Keratinocyte (primary cell): ENCODE results near the gene MTFMT. TPM values are rescaled to one million over a fixed set of nuclear protein-coding genes. Genes with fewer than 3 reads are reported as not detected.

Source experiments
- DNase-seq: peaks from one replicate; pipeline ENCODE4 v3.0.0-alpha.2; 2011; ENCODE audit warnings: low read depth, missing footprints, low spot score
- FAIRE-seq: peaks from 2 replicates; lab custom pipeline; 2011; peaks lifted over from hg19 to GRCh38; lab: Jason Lieb, UNC
- H2AFZ ChIP-seq: 2 replicates; pipeline ENCODE4 v1.6.0; 2012; ENCODE audit warnings: low read length, control low read depth, inconsistent platforms; ENCODE audit not compliant: control insufficient read depth
- H3K27ac ChIP-seq: 2 replicates; pipeline ENCODE4 v1.5.1; 2011; ENCODE audit warnings: low read length; ENCODE audit not compliant: control insufficient read depth, insufficient read depth
- H3K27me3 ChIP-seq: 3 replicates; pipeline ENCODE4 v1.6.0; 2011; ENCODE audit warnings: low read length; ENCODE audit not compliant: control insufficient read depth, insufficient read depth; ENCODE audit errors: extremely low read depth
- H3K36me3 ChIP-seq, 2 experiments: 2 replicates in 1 of 2; 3 replicates in 1 of 2; pipeline ENCODE4 v1.5.1; 2011; ENCODE audit warnings: low read length in 2 of 2, mild to moderate bottlenecking in 1 of 2; ENCODE audit not compliant: control insufficient read depth in 2 of 2, insufficient read depth in 2 of 2; ENCODE audit errors: extremely low read depth in 1 of 2
- H3K4me1 ChIP-seq: 3 replicates; pipeline ENCODE4 v1.5.1; 2011; ENCODE audit warnings: low read length; ENCODE audit not compliant: control insufficient read depth, insufficient read depth; ENCODE audit errors: extremely low read depth
- H3K4me2 ChIP-seq: 3 replicates; pipeline ENCODE4 v1.6.0; 2011; ENCODE audit warnings: low read depth, low read length; ENCODE audit not compliant: control insufficient read depth, insufficient read depth; ENCODE audit errors: extremely low read depth
- H3K4me3 ChIP-seq, 3 experiments: fragments of 200-600 bp in 1 of 3; sonication (generic) in 1 of 3; 2 replicates in 2 of 3; 3 replicates in 1 of 3; pipeline ENCODE4 v1.5.1; 2011 to 2016; ENCODE audit warnings: low read length in 3 of 3, mild to moderate bottlenecking in 3 of 3, control low read depth in 2 of 3, inconsistent platforms in 1 of 3, low read depth in 1 of 3, mixed read lengths in 1 of 3, mixed run types in 1 of 3, moderate library complexity in 1 of 3; ENCODE audit not compliant: control insufficient read depth in 2 of 3, insufficient read depth in 2 of 3; ENCODE audit errors: extremely low read depth in 1 of 3
- H3K79me2 ChIP-seq: 2 replicates; pipeline ENCODE4 v1.6.0; 2012; ENCODE audit warnings: low read length; ENCODE audit not compliant: control insufficient read depth, insufficient read depth
- H3K9ac ChIP-seq: 3 replicates; pipeline ENCODE4 v1.6.0; 2011; ENCODE audit warnings: low read length; ENCODE audit not compliant: control insufficient read depth, insufficient read depth; ENCODE audit errors: extremely low read depth
- H3K9me1 ChIP-seq: 3 replicates; pipeline ENCODE4 v1.6.0; 2011; ENCODE audit warnings: low read length; ENCODE audit not compliant: control insufficient read depth, insufficient read depth; ENCODE audit errors: extremely low read depth
- H3K9me3 ChIP-seq: 2 replicates; pipeline ENCODE4 v1.5.1; 2012; ENCODE audit warnings: low read depth, low read length; ENCODE audit not compliant: control insufficient read depth
- H4K20me1 ChIP-seq: 3 replicates; pipeline ENCODE4 v1.6.0; 2011; ENCODE audit warnings: low read length; ENCODE audit not compliant: control insufficient read depth, insufficient read depth; ENCODE audit errors: extremely low read depth
- EZH2 ChIP-seq: IDR thresholded peaks from one replicate; pipeline ENCODE4 v1.6.1; 2012; ENCODE audit warnings: inconsistent platforms, mild to moderate bottlenecking, low read length, moderate library complexity
- dilution Hi-C: fragments of 300-500 bp; cut with MboI; formaldehyde crosslinking; loops from one replicate; pipeline ENCODE4 v1.7.0; 2020; ENCODE audit warnings: low sequenced_read_pairs; ENCODE audit not compliant: extremely low pct_ligation_motif_present
- polyA plus RNA-seq, 5 experiments: library from polyadenylated mRNA; depleted of rRNA in 3 of 5; stranded (reverse) in 3 of 5; stranded (forward) in 1 of 5; unstranded in 1 of 5; fragments of >200 nt; gene quantifications; 1 replicate in 1 of 5; 2 replicates in 3 of 5; 3 replicates in 1 of 5; pipeline versions ENCODE4 v1.2.1 to v1.2.3, GENCODE V29; 2011 to 2012; ENCODE audit warnings: missing spikeins in 2 of 5, low read depth in 1 of 5, low replicate concordance in 1 of 5
- TF ChIP-seq, protein P1 (sequence below), 3 experiments: IDR thresholded peaks in 1 of 3; conservative IDR thresholded peaks in 1 of 3; optimal IDR thresholded peaks in 1 of 3; 2 replicates in 2 of 3; 3 replicates in 1 of 3; pipeline versions ENCODE3 to v1.5.1; 2011; ENCODE audit warnings: low read length in 3 of 3, mild to moderate bottlenecking in 3 of 3, moderate library complexity in 2 of 3, control low read depth in 1 of 3, inconsistent platforms in 1 of 3; ENCODE audit not compliant: insufficient read depth in 2 of 3; ENCODE audit errors: extremely low read depth in 1 of 3

Gene MTFMT
- polyA plus RNA-seq, 1 donor (not counting 4 experiments of a cell fraction or from before 2014, with no cell fraction given): 21.0 TPM

DNA sequence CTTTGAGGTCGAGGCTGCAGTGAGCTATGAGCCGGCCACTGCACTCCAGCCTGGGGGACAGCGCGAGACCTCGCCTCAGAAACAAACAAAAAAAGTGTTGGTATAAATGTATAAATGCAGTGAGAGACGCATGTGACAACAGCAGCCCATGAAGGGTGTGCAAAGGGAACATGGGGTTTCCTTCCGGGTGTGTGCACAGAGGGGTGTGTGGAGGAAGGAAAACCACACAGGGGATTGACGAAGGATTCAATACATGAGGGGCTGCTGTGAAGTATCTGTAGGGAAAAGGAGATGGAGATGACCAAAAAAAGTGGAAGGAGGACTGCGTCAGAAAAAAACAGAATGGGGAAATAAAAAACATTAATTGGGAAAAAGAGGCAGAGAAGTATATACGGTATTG lies 1.1 kb downstream of the MTFMT start:
- TF ChIP-seq, protein P1, sequence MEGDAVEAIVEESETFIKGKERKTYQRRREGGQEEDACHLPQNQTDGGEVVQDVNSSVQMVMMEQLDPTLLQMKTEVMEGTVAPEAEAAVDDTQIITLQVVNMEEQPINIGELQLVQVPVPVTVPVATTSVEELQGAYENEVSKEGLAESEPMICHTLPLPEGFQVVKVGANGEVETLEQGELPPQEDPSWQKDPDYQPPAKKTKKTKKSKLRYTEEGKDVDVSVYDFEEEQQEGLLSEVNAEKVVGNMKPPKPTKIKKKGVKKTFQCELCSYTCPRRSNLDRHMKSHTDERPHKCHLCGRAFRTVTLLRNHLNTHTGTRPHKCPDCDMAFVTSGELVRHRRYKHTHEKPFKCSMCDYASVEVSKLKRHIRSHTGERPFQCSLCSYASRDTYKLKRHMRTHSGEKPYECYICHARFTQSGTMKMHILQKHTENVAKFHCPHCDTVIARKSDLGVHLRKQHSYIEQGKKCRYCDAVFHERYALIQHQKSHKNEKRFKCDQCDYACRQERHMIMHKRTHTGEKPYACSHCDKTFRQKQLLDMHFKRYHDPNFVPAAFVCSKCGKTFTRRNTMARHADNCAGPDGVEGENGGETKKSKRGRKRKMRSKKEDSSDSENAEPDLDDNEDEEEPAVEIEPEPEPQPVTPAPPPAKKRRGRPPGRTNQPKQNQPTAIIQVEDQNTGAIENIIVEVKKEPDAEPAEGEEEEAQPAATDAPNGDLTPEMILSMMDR (optimal IDR thresholded peaks at IDR 0.05 in 1 of 3, IDR thresholded peaks at IDR 0.05 in 1 of 3, conservative IDR thresholded peaks at IDR 0.05 in 1 of 3; ENCODE audit: extremely low read depth in 1 of 3, insufficient read depth in 2 of 3, low read length in 3 of 3): no peak
- no peak for TF ChIP-seq EZH2
- Histone ChIP-seq H3K27me3 (no peaks in the 10 kb centered on the region), H3K4me3 (peak overlapping the region; percentile 82 to 92 (median 87)), H3K4me2 (peak overlapping the region; percentile 77), H4K20me1 (no peaks in the 10 kb centered on the region), H3K36me3 (peaks cover 5 to 14% of the 10 kb centered on the region in 2 experiments), H3K9ac (peak overlapping the region; percentile 80), H2AFZ (no peak overlapping the region), H3K9me3 (no peaks in the 10 kb centered on the region), H3K9me1 (no peaks in the 10 kb centered on the region), H3K4me1 (peaks cover 14% of the 10 kb centered on the region), H3K79me2 (peaks cover 11% of the 10 kb centered on the region), H3K27ac (no peak overlapping the region)
- dilution Hi-C loops: no loop called here
- DNase-seq (no peak), FAIRE-seq (no peak)

DNA sequence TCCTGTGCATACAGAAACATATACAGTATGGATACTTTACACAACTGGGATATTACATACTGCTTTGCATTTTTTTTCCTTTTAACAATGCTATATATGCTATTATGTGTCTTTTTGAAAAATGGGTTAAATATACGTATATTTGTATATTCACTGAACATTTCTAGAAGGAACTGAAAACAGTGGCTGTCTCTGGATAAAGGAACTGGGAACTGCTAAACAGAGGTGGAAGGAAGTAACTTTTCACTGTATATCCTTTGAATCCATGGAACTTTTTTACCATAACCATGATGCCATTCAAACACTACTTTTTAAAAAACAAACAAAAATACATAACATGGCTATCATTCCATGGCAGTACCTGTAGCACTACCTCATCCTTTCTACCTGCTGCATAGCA lies 1.8 kb downstream of the MTFMT start:
- FAIRE-seq (no peak), DNase-seq (no peak)
- H3K79me2 ChIP-seq: peaks cover 11% of the 10 kb centered on the region
- no peaks in the 10 kb centered on the region for H3K27me3 ChIP-seq
- H2AFZ ChIP-seq: no peak overlapping the region
- peaks cover 14% of the 10 kb centered on the region for H3K4me1 ChIP-seq
- no peak overlapping the region for H3K9ac ChIP-seq
- no peak overlapping the region for H3K4me2 ChIP-seq
- dilution Hi-C loops: no loop called here
- H3K4me3 ChIP-seq: no peak overlapping the region
- no peak overlapping the region for H3K27ac ChIP-seq
- no peaks in the 10 kb centered on the region for H3K9me1 ChIP-seq
- no peaks in the 10 kb centered on the region for H3K9me3 ChIP-seq
- H4K20me1 ChIP-seq: no peaks in the 10 kb centered on the region
- H3K36me3 ChIP-seq: peaks cover 5 to 14% of the 10 kb centered on the region in 2 experiments
- no peak for TF ChIP-seq EZH2
- TF ChIP-seq, protein P1 (optimal IDR thresholded peaks at IDR 0.05 in 1 of 3, IDR thresholded peaks at IDR 0.05 in 1 of 3, conservative IDR thresholded peaks at IDR 0.05 in 1 of 3; ENCODE audit: extremely low read depth in 1 of 3, insufficient read depth in 2 of 3, low read length in 3 of 3): no peak
